ENCODE results near the gene IQCK.

The IQCK gene

DNA sequence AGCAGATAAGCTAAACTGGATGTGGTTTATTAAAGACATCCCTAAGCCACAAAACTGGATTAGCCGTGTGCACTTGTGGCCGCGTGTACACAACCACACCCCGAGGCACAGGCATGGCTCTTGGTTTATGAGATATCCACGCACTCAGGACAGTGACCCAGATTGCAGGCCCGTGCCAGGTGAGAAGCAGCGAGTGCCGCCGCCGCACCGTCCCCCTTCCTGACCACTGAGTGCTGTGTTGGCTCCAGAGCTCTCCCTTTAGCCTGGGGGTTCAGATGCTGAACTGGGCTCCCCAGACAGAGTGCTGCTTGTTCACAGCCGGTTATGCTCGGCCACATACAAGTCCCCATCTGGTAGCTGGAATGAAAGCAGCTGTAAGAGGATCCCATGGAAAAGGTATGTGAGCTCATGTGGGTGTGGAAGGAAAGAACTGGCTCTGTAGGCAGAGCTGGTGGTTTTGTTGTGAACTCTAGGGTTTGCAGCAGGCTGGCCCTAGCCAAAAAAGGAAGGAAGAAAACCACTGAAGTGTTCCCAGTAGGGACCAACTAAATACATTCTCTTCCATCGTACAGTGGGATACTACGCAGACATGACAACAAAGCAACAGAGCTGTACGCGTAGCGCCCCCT, 29.6 kb upstream of the IQCK start:
- Histone ChIP-seq H3K36me3 (ENCODE audit: insufficient read depth, low read depth, low read length) (peaks cover 34% of the 10 kb centered on the region), H3K27me3 (ENCODE audit: insufficient read depth, low read length) (no peaks in the 10 kb centered on the region), H3K27ac (ENCODE audit: low read length) (no peak overlapping the region), H3K4me3 (ENCODE audit: low read length) (no peak overlapping the region), H3K4me1 (ENCODE audit: insufficient read depth, low read length) (no peaks in the 10 kb centered on the region), H3K9me3 (ENCODE audit: insufficient read depth, low read depth, low read length) (no peaks in the 10 kb centered on the region), H3K9ac (ENCODE audit: low read depth, low read length) (no peak overlapping the region)

DNA sequence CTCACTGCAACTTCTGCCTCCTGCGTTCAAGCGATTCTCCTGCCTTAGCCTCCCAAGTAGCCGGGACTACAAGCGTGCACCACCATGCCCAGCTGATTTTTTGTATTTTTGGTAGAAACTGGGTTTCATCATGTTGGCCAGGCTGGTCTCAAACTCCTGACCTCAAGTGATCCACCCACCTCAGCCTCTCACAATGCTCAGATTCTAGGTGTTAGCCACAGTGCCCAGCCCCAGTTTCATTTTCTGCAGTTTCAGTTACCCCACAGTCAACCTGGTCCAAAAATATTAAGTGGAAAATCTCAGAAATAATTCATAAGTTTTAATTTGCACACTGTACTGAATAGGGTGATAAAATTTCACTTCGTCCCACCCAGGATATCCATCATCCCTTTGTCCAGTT, 28.7 kb upstream of the IQCK start:
- Histone ChIP-seq H3K9me3 (ENCODE audit: insufficient read depth, low read depth, low read length) (no peaks in the 10 kb centered on the region), H3K27ac (ENCODE audit: low read length) (no peak overlapping the region)

DNA sequence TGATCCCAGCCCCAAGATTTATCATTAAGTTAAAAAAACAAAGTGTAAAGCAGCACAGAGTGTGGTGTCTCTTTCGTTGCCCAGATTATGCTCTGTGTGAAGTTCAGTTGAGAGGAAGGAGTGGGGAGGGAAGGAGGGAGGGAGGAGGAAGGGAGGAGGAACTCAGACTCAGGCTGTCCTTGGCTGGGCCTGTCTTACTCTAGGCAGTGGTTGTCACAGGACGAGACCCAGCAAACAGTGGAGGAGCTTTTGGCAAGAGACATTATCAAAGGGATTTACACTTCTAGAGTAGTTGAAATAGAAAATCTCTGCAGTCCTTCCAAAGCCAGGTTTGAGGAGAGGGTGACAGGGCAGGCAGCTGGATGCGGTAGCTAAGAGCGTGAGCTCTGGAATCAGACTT, 27.9 kb upstream of the IQCK start:
- Histone ChIP-seq H3K4me3 (ENCODE audit: low read length) (no peak overlapping the region), H3K9me3 (ENCODE audit: insufficient read depth, low read depth, low read length) (no peaks in the 10 kb centered on the region), H3K36me3 (ENCODE audit: insufficient read depth, low read depth, low read length) (peaks cover 26% of the 10 kb centered on the region), H3K4me1 (ENCODE audit: insufficient read depth, low read length) (no peaks in the 10 kb centered on the region), H3K27ac (ENCODE audit: low read length) (no peak overlapping the region), H3K9ac (ENCODE audit: low read depth, low read length) (no peak overlapping the region), H3K27me3 (ENCODE audit: insufficient read depth, low read length) (no peaks in the 10 kb centered on the region)

More for the DNA sequence above, 28.7 kb upstream of the IQCK start:
- H3K9ac ChIP-seq (ENCODE audit: low read depth, low read length): no peak overlapping the region
- no peak overlapping the region for H3K4me3 ChIP-seq (ENCODE audit: low read length)
- H3K4me1 ChIP-seq (ENCODE audit: insufficient read depth, low read length): no peaks in the 10 kb centered on the region
- peaks cover 29% of the 10 kb centered on the region for H3K36me3 ChIP-seq (ENCODE audit: insufficient read depth, low read depth, low read length)
- no peaks in the 10 kb centered on the region for H3K27me3 ChIP-seq (ENCODE audit: insufficient read depth, low read length)

DNA sequence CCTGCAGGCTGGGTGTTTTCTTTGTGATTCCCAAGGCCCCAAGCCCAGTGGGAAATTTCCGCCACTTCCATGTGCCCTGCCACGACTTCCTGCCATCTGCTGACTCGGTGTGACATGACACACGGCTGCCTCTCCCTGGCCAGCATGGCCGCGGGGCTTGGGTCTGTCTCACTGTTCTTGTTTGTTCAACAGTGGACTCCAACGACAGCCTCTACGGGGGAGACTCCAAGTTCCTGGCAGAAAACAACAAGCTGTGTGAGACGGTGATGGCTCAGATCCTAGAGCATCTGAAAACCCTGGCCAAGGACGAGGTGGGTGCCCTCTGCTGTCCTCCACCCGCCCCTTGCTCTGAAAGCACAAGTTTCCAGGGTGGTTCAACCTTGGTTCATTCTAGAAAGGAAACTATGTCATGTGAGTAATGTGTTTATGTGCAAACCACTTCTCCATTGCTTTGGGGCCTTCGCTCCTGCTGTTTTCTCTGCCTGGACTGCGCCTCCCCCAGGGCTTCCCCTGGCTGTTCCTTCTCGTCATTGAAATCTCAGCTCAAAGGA, 26.8 kb upstream of the IQCK start:
- H3K27me3 ChIP-seq (ENCODE audit: insufficient read depth, low read length): no peaks in the 10 kb centered on the region
- no peaks in the 10 kb centered on the region for H3K4me1 ChIP-seq (ENCODE audit: insufficient read depth, low read length)
- no peaks in the 10 kb centered on the region for H3K9me3 ChIP-seq (ENCODE audit: insufficient read depth, low read depth, low read length)
- peaks cover 20% of the 10 kb centered on the region for H3K36me3 ChIP-seq (ENCODE audit: insufficient read depth, low read depth, low read length)
- no peak overlapping the region for H3K9ac ChIP-seq (ENCODE audit: low read depth, low read length)
- H3K27ac ChIP-seq (ENCODE audit: low read length): no peak overlapping the region
- no peak overlapping the region for H3K4me3 ChIP-seq (ENCODE audit: low read length)

DNA sequence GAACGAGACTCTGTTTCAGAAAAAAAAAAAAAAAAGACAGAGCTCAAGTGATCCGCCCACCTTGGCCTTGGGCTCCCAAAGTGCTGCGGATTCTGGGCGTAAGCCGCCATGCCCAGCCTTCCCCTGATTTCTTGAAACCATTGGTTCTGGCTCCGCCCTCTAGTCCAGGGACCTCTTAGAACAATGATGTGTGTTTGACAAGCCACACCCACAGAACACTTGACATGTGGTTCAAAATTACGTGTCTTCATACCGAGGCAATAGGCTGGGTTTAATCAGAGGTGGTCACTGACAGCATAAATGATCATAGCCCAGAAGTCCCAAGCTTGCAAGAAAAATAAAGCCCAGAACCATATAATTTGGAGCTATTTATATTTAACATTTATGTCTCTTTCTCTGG, 23.1 kb upstream of the IQCK start:
- no peaks in the 10 kb centered on the region for H3K27me3 ChIP-seq (ENCODE audit: insufficient read depth, low read length)
- no peak overlapping the region for H3K4me3 ChIP-seq (ENCODE audit: low read length)
- peaks cover 47% of the 10 kb centered on the region for H3K36me3 ChIP-seq (ENCODE audit: insufficient read depth, low read depth, low read length)
- H3K27ac ChIP-seq (ENCODE audit: low read length): no peak overlapping the region
- H3K4me1 ChIP-seq (ENCODE audit: insufficient read depth, low read length): no peaks in the 10 kb centered on the region
- peaks cover 9% of the 10 kb centered on the region; the same call in 1 of the 2 replicates for H3K9me3 ChIP-seq (ENCODE audit: insufficient read depth, low read depth, low read length)
- H3K9ac ChIP-seq (ENCODE audit: low read depth, low read length): no peak overlapping the region

DNA sequence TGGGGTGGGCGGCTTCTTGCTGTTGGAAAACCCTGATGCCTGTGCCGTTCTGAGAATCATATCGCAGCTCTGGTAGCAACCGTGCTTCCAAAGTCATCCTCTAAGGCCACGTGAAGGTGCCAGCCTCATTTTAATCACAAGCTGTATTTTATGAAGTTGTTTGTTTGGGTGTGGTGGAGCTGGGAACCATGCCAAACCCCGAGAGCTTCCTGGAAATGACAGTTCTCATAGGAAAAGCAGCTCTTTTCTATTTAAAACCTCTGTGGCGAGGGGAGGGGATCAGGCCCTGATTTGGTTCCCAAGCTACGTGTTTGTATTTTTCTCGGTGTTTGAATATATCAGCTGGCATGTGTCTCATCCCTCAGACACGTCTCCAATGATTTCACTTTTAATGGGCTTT, 21.7 kb upstream of the IQCK start:
- Histone ChIP-seq H3K4me3 (ENCODE audit: low read length) (no peak overlapping the region), H3K27ac (ENCODE audit: low read length) (no peak overlapping the region), H3K9ac (ENCODE audit: low read depth, low read length) (no peak overlapping the region), H3K4me1 (ENCODE audit: insufficient read depth, low read length) (no peaks in the 10 kb centered on the region), H3K36me3 (ENCODE audit: insufficient read depth, low read depth, low read length) (peaks cover 56% of the 10 kb centered on the region), H3K9me3 (ENCODE audit: insufficient read depth, low read depth, low read length) (peaks cover 9% of the 10 kb centered on the region; the same call in 1 of the 2 replicates), H3K27me3 (ENCODE audit: insufficient read depth, low read length) (no peaks in the 10 kb centered on the region)

DNA sequence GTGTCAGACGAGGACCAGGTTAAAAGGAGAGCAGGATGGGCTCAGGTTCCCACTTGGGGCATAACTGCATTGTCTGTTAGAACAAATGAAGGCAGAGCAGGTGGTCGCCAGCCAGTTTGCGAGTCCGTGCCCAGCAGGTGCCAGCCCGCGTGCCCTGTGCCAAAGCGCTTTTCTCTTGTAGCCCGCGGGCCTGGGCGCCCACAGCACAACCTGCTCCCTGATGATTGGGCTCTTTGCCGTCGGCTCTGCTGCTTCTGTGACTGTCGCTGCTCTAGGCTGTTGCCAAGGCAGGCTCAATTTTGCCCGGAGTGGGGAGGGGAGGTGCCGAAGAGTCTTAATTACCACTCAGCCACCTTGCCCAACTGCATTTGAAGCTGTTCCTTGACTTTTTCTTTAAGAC, 21.1 kb upstream of the IQCK start:
- no peak overlapping the region for H3K27ac ChIP-seq (ENCODE audit: low read length)
- peaks cover 59% of the 10 kb centered on the region for H3K36me3 ChIP-seq (ENCODE audit: insufficient read depth, low read depth, low read length)
- no peaks in the 10 kb centered on the region for H3K27me3 ChIP-seq (ENCODE audit: insufficient read depth, low read length)
- no peak overlapping the region for H3K4me3 ChIP-seq (ENCODE audit: low read length)
- no peaks in the 10 kb centered on the region for H3K4me1 ChIP-seq (ENCODE audit: insufficient read depth, low read length)
- peaks cover 9% of the 10 kb centered on the region; the same call in 1 of the 2 replicates for H3K9me3 ChIP-seq (ENCODE audit: insufficient read depth, low read depth, low read length)
- no peak overlapping the region for H3K9ac ChIP-seq (ENCODE audit: low read depth, low read length)

DNA sequence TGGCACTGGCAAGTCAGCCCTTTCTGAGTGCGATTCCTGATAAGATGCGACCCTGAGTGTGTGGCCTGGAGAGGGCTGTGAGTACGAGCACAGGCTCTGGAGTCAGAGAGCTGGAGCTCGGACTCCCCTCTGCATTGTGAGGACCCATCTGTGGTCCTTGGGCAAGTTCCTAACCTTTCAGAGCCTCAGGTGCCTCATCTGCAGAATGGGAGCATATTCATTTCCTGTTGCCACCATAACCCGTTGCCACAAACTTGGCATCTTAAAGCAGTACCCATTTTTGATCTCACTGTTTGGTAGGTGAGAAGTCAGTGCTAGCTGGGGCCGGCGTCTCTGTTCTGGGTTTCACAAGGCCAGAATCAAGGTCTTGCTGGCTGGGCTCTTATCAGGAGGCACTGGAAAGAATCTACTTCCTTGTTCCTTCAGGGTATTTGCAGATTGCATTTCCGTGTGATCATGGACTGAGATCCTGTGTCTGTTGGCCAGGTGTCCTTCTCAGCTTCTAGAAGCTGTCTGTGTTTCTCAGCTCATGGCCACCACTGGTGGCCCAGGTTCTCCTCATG, 20.2 kb upstream of the IQCK start:
- H3K4me3 ChIP-seq (ENCODE audit: low read length): no peak overlapping the region
- peaks cover 67% of the 10 kb centered on the region for H3K36me3 ChIP-seq (ENCODE audit: insufficient read depth, low read depth, low read length)
- no peak overlapping the region for H3K9ac ChIP-seq (ENCODE audit: low read depth, low read length)
- peaks cover 9% of the 10 kb centered on the region; the same call in 1 of the 2 replicates for H3K9me3 ChIP-seq (ENCODE audit: insufficient read depth, low read depth, low read length)
- H3K27ac ChIP-seq (ENCODE audit: low read length): no peak overlapping the region
- H3K27me3 ChIP-seq (ENCODE audit: insufficient read depth, low read length): no peaks in the 10 kb centered on the region
- no peaks in the 10 kb centered on the region for H3K4me1 ChIP-seq (ENCODE audit: insufficient read depth, low read length)

DNA sequence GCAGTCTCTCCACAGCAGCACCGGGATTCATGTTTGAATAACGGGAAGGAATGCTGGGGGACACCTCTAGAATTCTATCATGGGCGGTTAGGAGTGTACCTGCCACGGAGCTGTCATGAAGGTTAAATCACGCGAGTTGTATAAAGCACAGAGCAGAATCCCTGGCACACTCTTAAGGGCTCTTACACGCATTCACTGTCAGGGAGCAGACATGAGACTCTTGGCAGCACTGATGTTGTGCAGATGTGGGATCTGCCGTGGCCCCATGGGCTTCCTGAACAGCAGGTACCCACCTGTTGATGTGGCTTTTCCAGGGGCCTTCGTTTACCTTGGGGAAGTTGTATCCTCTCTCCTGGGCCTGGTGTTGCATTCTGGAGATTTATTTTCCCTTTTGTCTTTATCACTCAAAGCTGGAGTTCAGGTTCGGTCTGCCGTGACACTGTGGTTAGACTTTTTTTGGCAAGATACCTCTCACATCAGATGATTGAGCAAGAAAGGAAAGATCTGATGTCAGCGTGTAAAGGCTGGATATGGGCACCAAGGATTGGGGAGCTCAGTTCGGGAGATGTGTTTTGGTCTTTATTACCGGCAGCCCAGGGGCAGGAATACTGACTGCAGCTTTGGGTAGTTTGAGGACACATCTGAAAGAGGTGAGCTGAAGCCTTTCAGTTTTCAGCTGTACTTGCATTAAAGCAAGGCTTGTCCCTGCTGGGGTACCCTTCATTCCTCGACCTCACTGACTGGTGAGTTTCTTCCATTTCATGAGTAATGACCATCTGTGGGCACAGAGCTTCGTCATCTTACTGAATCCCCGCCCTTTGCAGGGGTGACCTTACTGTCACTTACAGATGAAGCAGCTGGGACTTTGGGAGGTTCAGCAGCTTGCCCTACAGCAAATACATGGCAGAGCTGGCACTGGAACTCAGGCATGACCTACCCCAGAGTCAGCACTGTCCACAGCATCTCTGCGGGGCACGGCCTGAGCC, 19.3 kb upstream of the IQCK start:
- Histone ChIP-seq H3K36me3 (ENCODE audit: insufficient read depth, low read depth, low read length) (peaks cover 72% of the 10 kb centered on the region), H3K4me3 (ENCODE audit: low read length) (no peak overlapping the region), H3K9ac (ENCODE audit: low read depth, low read length) (no peak overlapping the region), H3K9me3 (ENCODE audit: insufficient read depth, low read depth, low read length) (peaks cover 9% of the 10 kb centered on the region; the same call in 1 of the 2 replicates), H3K27me3 (ENCODE audit: insufficient read depth, low read length) (no peaks in the 10 kb centered on the region), H3K4me1 (ENCODE audit: insufficient read depth, low read length) (no peaks in the 10 kb centered on the region), H3K27ac (ENCODE audit: low read length) (no peak overlapping the region)

DNA sequence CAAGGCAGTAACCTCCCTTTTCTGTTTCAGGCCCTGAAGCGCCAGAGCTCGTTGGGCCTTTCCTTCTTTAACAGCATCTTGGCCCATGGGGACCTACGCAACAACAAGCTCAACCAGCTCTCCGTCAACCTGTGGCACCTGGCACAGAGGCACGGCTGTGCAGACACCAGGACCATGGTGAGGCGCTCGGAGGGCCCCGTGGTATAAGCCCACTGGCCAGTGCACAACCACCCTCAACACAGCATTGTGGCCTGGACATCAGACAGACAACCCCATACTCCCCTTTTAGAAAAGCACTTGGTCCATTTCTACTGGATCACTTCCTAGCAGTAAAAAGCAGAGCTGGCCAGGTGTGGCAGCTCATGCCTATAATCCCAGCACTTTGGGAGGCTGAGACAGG, 18.6 kb upstream of the IQCK start:
- Histone ChIP-seq H3K36me3 (ENCODE audit: insufficient read depth, low read depth, low read length) (peaks cover 79% of the 10 kb centered on the region), H3K9me3 (ENCODE audit: insufficient read depth, low read depth, low read length) (peaks cover 9% of the 10 kb centered on the region; the same call in 1 of the 2 replicates), H3K27me3 (ENCODE audit: insufficient read depth, low read length) (no peaks in the 10 kb centered on the region), H3K9ac (ENCODE audit: low read depth, low read length) (no peak overlapping the region), H3K27ac (ENCODE audit: low read length) (no peak overlapping the region), H3K4me1 (ENCODE audit: insufficient read depth, low read length) (no peaks in the 10 kb centered on the region), H3K4me3 (ENCODE audit: low read length) (no peak overlapping the region)

DNA sequence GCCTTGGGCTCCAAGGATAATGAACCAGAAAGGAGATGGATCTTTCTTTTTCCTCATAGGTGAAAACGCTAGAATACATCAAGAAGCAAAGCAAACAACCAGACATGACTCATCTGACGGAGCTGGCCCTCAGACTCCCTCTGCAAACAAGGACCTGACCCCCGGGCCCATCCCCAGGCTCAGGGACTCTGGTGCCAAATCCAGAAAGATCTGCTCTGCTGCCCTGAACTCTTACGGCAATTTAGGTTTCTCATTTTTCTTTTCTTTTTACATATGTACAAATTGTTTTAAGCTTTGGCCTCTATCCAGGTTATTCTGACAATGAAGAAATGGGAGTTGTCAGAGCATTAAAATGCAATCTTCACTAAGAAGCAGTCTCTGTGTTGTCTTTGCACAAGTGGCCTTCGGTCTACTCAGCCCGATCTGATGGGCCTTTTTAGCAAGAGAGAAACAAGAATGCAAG, 17.7 kb upstream of the IQCK start:
- H3K36me3 ChIP-seq (ENCODE audit: insufficient read depth, low read depth, low read length): peaks cover 88% of the 10 kb centered on the region
- no peak overlapping the region for H3K4me3 ChIP-seq (ENCODE audit: low read length)
- H3K9ac ChIP-seq (ENCODE audit: low read depth, low read length): no peak overlapping the region
- no peaks in the 10 kb centered on the region for H3K4me1 ChIP-seq (ENCODE audit: insufficient read depth, low read length)
- H3K27me3 ChIP-seq (ENCODE audit: insufficient read depth, low read length): no peaks in the 10 kb centered on the region
- peaks cover 9% of the 10 kb centered on the region; the same call in 1 of the 2 replicates for H3K9me3 ChIP-seq (ENCODE audit: insufficient read depth, low read depth, low read length)
- no peak overlapping the region for H3K27ac ChIP-seq (ENCODE audit: low read length)
